ENCODE data around the gene ZDHHC11B.
"Not testable (repeated sequence)": the region's sequence is repeated elsewhere in the genome, so short reads cannot be mapped to it uniquely, and the experiment has no call there.

Gene ZDHHC11B

GRCh38 chr5:752532-753115 lies 31.9 kb downstream of the ZDHHC11B start:
- H3K4me1 ChIP-seq (ENCODE audit: control insufficient read depth, insufficient read depth, low read length) = peaks cover 11% of the 10 kb centered on the region
- H3K9ac ChIP-seq (ENCODE audit: low read length); H3K27ac ChIP-seq (ENCODE audit: low read depth, low read length); H3K4me3 ChIP-seq (ENCODE audit: low read length); H3K27me3 ChIP-seq (ENCODE audit: control insufficient read depth, insufficient read depth, low read length); H3K36me3 ChIP-seq (ENCODE audit: control insufficient read depth, insufficient read depth, low read length): not testable (repeated sequence)

DNA sequence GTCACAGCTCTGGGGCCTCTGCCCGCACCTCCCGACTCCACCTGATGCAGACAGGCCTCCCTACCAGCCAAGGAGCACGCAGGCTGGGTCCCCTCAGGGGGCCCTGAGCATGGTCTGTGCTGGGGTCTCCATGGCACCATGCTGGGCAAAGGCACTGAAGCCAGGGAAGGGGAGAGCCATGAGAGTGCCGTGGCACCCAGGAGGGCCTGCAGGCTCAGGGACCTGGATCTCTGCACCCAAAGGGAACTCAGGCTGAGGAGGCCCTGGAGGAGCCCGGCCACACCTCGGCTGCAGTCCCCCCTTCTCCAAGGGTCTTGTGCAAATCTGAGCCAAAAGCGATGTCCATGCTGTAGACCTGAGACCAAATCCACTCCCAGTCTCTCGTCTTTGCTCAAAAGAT lies 32.5 kb downstream of the ZDHHC11B start:
- not testable (repeated sequence) for H3K36me3 ChIP-seq (ENCODE audit: control insufficient read depth, insufficient read depth, low read length); H3K4me3 ChIP-seq (ENCODE audit: low read length); H3K9ac ChIP-seq (ENCODE audit: low read length); H3K27ac ChIP-seq (ENCODE audit: low read depth, low read length); H3K27me3 ChIP-seq (ENCODE audit: control insufficient read depth, insufficient read depth, low read length); H3K4me1 ChIP-seq (ENCODE audit: control insufficient read depth, insufficient read depth, low read length)

DNA sequence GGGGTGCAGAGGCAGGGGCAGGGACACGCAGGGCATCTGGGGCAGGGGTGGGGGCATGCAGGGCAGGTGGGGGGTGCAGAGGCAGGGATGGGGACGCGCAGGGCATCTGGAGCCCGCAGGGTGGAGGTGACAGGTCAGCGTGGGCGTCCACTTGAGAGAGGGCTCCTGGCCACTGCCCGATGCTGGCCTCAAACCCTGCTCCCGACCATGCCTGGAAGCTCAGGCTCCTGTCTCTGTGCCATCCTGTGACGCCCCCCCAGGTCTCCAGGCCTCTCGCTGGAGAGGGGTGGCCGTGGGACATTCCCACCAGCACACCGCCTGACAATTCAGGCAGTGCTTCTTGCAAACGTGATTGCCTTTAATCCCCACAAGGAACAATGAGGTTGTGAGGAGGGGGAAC lies 33.0 kb downstream of the ZDHHC11B start:
- H3K9ac ChIP-seq (ENCODE audit: low read length) = no peak overlapping the region
- H3K27ac ChIP-seq (ENCODE audit: low read depth, low read length) = no peak overlapping the region
- H3K27me3 ChIP-seq (ENCODE audit: control insufficient read depth, insufficient read depth, low read length) = no peaks in the 10 kb centered on the region
- H3K4me1 ChIP-seq (ENCODE audit: control insufficient read depth, insufficient read depth, low read length) = no peaks in the 10 kb centered on the region
- H3K36me3 ChIP-seq (ENCODE audit: control insufficient read depth, insufficient read depth, low read length) = no peaks in the 10 kb centered on the region
- no peak overlapping the region for H3K4me3 ChIP-seq (ENCODE audit: low read length)

- not testable (repeated sequence) for H3K4me1 ChIP-seq (ENCODE audit: control insufficient read depth, insufficient read depth, low read length); H3K4me3 ChIP-seq (ENCODE audit: low read length); H3K9ac ChIP-seq (ENCODE audit: low read length); H3K36me3 ChIP-seq (ENCODE audit: control insufficient read depth, insufficient read depth, low read length); H3K27me3 ChIP-seq (ENCODE audit: control insufficient read depth, insufficient read depth, low read length); H3K27ac ChIP-seq (ENCODE audit: low read depth, low read length)
Observed at GRCh38 chr5:750226-750625, 34.3 kb downstream of the ZDHHC11B start.

- H3K9ac ChIP-seq (ENCODE audit: low read length) = no peak overlapping the region
Observed at GRCh38 chr5:749101-749670, 35.3 kb downstream of the ZDHHC11B start.

GRCh38 chr5:748011-748980 lies 36.2 kb downstream of the ZDHHC11B start:
- not testable (repeated sequence) for H3K36me3 ChIP-seq (ENCODE audit: control insufficient read depth, insufficient read depth, low read length); H3K27ac ChIP-seq (ENCODE audit: low read depth, low read length); H3K4me1 ChIP-seq (ENCODE audit: control insufficient read depth, insufficient read depth, low read length); H3K9ac ChIP-seq (ENCODE audit: low read length); H3K4me3 ChIP-seq (ENCODE audit: low read length); H3K27me3 ChIP-seq (ENCODE audit: control insufficient read depth, insufficient read depth, low read length)

More at GRCh38 chr5:749101-749670, 35.3 kb downstream of the ZDHHC11B start:
- Histone ChIP-seq H3K4me1 (ENCODE audit: control insufficient read depth, insufficient read depth, low read length) (no peaks in the 10 kb centered on the region), H3K36me3 (ENCODE audit: control insufficient read depth, insufficient read depth, low read length) (no peaks in the 10 kb centered on the region), H3K4me3 (ENCODE audit: low read length) (no peak overlapping the region), H3K27me3 (ENCODE audit: control insufficient read depth, insufficient read depth, low read length) (no peaks in the 10 kb centered on the region), H3K27ac (ENCODE audit: low read depth, low read length) (no peak overlapping the region)

GRCh38 chr5:747303-747844 lies 37.2 kb downstream of the ZDHHC11B start:
- not testable (repeated sequence) for H3K4me3 ChIP-seq (ENCODE audit: low read length); H3K4me1 ChIP-seq (ENCODE audit: control insufficient read depth, insufficient read depth, low read length); H3K27me3 ChIP-seq (ENCODE audit: control insufficient read depth, insufficient read depth, low read length); H3K36me3 ChIP-seq (ENCODE audit: control insufficient read depth, insufficient read depth, low read length); H3K27ac ChIP-seq (ENCODE audit: low read depth, low read length); H3K9ac ChIP-seq (ENCODE audit: low read length)

DNA sequence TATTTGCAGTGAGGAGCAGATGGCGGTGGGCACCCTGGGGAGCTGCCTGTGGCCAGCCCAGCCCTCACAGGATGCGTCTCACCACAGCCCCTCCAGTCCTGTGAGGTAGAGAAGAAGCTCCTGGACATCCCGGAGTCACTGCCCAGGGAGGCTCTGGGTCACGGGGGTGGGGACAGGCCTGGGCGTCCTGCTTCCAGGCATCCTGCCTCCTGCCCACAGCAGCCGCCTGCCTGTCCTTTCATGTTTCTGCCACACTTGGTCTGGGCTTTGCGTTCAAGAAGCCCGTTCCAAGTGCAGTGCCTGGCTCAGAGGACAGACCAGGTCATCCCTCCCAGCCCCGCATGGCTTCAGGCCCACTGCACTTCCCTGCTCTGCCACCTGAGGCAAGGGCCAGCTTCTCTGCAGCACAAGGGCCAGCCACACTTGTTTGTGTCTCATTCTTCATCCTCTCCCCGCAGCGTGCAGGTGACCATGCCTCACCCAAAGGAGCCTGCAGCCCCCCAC lies 38.2 kb downstream of the ZDHHC11B start:
- H3K4me1 ChIP-seq (ENCODE audit: control insufficient read depth, insufficient read depth, low read length) = no peaks in the 10 kb centered on the region
- no peak overlapping the region for H3K27ac ChIP-seq (ENCODE audit: low read depth, low read length)
- no peaks in the 10 kb centered on the region for H3K27me3 ChIP-seq (ENCODE audit: control insufficient read depth, insufficient read depth, low read length)
- no peaks in the 10 kb centered on the region for H3K36me3 ChIP-seq (ENCODE audit: control insufficient read depth, insufficient read depth, low read length)
- no peak overlapping the region for H3K9ac ChIP-seq (ENCODE audit: low read length)
- H3K4me3 ChIP-seq (ENCODE audit: low read length) = no peak overlapping the region

- not testable (repeated sequence) for H3K4me3 ChIP-seq (ENCODE audit: low read length); H3K27ac ChIP-seq (ENCODE audit: low read depth, low read length); H3K27me3 ChIP-seq (ENCODE audit: control insufficient read depth, insufficient read depth, low read length); H3K9ac ChIP-seq (ENCODE audit: low read length); H3K4me1 ChIP-seq (ENCODE audit: control insufficient read depth, insufficient read depth, low read length); H3K36me3 ChIP-seq (ENCODE audit: control insufficient read depth, insufficient read depth, low read length)
Observed at GRCh38 chr5:745272-746142, 39.0 kb downstream of the ZDHHC11B start.

DNA sequence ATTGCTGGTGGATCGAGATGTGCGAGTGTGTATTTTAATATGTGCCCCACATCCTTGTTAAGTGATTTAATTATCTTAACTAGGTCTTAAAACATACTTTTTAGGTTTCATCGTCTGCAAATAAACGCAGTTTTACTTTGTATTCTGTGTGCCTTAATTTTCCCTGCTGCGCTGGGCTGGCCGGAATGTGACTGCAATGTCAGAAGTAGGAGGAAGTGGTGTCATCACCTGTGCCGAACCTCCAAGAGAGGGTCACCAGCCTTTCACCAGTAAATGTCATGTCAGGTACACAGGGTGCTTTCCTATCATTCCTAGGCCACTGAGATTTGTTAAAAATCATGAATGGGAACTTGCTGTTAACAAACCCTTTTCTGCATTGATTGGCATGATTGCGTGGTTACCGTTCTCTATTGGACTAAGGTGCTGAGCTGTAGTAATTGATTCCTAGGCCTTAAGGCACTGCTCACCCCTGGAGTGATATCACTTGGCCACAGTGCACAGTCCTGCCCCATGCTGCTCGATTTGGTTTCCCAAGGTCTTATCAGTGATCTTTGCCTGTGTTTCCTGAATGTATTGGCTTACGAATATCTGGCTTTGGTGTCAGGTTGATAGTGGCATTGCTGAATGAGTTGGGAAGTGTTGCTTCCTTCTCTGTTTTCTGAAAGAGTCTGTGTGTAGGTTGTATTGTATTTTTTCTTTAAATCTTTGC lies 40.7 kb downstream of the ZDHHC11B start:
- not testable (repeated sequence) for H3K27me3 ChIP-seq (ENCODE audit: control insufficient read depth, insufficient read depth, low read length); H3K27ac ChIP-seq (ENCODE audit: low read depth, low read length); H3K36me3 ChIP-seq (ENCODE audit: control insufficient read depth, insufficient read depth, low read length); H3K4me3 ChIP-seq (ENCODE audit: low read length); H3K4me1 ChIP-seq (ENCODE audit: control insufficient read depth, insufficient read depth, low read length); H3K9ac ChIP-seq (ENCODE audit: low read length)

DNA sequence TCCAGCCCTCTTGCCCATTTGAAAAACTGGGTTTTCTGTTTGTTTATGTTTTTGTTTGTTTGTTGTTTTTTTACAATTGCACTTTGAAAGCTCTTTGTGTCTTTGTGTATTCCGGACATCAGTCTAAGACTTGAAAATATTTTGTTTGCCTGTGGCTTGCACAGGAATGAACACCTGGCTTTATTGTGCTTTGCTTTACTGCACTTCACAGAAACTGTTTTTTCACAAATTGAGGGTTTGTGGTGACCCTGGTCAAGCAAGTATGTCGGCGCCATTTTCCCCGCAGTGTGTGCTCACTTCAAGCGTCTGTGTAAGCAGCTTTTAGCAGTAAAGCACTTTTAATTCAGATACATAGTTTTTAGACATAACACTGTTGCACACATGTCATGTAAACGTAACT lies 42.3 kb downstream of the ZDHHC11B start:
- H3K27me3 ChIP-seq (ENCODE audit: control insufficient read depth, insufficient read depth, low read length); H3K4me3 ChIP-seq (ENCODE audit: low read length); H3K4me1 ChIP-seq (ENCODE audit: control insufficient read depth, insufficient read depth, low read length); H3K36me3 ChIP-seq (ENCODE audit: control insufficient read depth, insufficient read depth, low read length); H3K9ac ChIP-seq (ENCODE audit: low read length); H3K27ac ChIP-seq (ENCODE audit: low read depth, low read length): not testable (repeated sequence)

All from rectal smooth muscle tissue (tissue), 1 donor.